BE2C (cell line): ENCODE results near the gene THSD7B.

ENCODE experiments used
- DNase-seq: peaks from one replicate; pipeline ENCODE4 v3.0.0-alpha.2; 2020
- H3K27me3 ChIP-seq: fragments of 250-450 bp; sonication (Bioruptor Pico); 2 replicates; pipeline ENCODE4 v1.5.1; 2020; ENCODE audit warnings: mild to moderate bottlenecking
- H3K36me3 ChIP-seq: fragments of 250-450 bp; sonication (Bioruptor Pico); 2 replicates; pipeline ENCODE4 v1.5.1; 2020; ENCODE audit warnings: mild to moderate bottlenecking
- H3K4me1 ChIP-seq: fragments of 250-450 bp; sonication (Bioruptor Pico); 2 replicates; pipeline ENCODE4 v1.5.1; 2020
- H3K4me3 ChIP-seq: 2 replicates; pipeline ENCODE4 v1.5.1; 2011; ENCODE audit warnings: low read depth, low read length
- H3K9me3 ChIP-seq: fragments of 250-450 bp; sonication (Bioruptor Pico); 2 replicates; pipeline ENCODE4 v1.5.1; 2020
- TF ChIP-seq, protein P1 (sequence below): IDR thresholded peaks from 2 replicates; pipeline ENCODE4 v1.5.1; 2012; ENCODE audit warnings: mild to moderate bottlenecking, low read depth, low read length

THSD7B gene

DNA sequence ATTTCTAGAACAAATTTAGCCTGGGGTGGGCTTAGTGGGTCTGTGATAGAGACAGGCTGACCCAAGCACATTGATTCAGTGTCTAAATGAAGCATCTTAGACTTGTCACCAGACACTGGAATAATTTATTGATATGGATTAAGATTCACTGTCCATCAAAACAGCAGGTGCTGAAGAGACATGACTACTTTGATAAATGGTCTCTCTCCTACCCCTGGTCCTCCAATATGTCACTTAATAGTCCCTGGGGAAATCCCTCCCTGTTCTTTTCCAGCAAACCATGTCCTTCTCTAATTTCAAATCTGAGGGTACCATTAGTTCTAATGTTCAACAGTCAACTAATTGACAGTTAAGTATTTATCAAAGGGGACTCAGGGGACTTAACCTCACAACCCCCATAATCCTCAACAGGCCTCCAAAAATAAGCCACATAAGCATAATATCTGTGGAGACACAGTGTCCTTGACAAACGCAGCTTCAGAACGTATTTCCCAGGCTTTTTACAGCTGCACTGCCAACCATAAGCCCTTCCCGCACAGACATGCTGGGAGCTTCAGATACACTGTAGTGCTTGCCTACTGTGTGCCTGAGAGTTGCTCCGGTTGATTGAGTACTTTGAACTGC is 391.0 kb downstream of the THSD7B start:
- TF ChIP-seq, protein P1, sequence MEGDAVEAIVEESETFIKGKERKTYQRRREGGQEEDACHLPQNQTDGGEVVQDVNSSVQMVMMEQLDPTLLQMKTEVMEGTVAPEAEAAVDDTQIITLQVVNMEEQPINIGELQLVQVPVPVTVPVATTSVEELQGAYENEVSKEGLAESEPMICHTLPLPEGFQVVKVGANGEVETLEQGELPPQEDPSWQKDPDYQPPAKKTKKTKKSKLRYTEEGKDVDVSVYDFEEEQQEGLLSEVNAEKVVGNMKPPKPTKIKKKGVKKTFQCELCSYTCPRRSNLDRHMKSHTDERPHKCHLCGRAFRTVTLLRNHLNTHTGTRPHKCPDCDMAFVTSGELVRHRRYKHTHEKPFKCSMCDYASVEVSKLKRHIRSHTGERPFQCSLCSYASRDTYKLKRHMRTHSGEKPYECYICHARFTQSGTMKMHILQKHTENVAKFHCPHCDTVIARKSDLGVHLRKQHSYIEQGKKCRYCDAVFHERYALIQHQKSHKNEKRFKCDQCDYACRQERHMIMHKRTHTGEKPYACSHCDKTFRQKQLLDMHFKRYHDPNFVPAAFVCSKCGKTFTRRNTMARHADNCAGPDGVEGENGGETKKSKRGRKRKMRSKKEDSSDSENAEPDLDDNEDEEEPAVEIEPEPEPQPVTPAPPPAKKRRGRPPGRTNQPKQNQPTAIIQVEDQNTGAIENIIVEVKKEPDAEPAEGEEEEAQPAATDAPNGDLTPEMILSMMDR: no peak
- Histone ChIP-seq H3K9me3 (no peaks in the 10 kb centered on the region), H3K4me1 (no peaks in the 10 kb centered on the region), H3K4me3 (no peak overlapping the region), H3K36me3 (no peaks in the 10 kb centered on the region), H3K27me3 (no peaks in the 10 kb centered on the region)
- no peak for DNase-seq

DNA sequence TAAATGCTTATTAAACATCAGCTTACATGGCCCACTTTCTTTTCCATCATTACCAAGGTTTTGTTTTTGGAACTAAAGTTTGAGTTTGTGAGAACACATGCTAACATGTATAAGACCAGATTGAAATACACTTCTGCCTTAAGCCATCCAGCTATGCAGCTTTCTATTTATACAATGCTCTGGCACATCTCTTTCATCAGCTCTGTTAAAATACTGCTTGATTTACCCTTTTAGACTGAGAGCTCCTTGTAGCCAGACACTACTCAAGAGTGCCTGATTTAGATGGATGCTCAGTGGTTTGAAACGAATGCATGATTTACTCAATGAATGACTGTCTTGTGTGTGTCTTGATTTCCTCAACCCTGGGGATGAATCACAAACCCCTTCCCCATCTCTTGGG is 392.5 kb downstream of the THSD7B start:
- no peak for DNase-seq
- Histone ChIP-seq H3K27me3 (no peaks in the 10 kb centered on the region), H3K9me3 (no peaks in the 10 kb centered on the region), H3K36me3 (no peaks in the 10 kb centered on the region), H3K4me1 (no peaks in the 10 kb centered on the region), H3K4me3 (no peak overlapping the region)
- TF ChIP-seq, protein P1: no peak

DNA sequence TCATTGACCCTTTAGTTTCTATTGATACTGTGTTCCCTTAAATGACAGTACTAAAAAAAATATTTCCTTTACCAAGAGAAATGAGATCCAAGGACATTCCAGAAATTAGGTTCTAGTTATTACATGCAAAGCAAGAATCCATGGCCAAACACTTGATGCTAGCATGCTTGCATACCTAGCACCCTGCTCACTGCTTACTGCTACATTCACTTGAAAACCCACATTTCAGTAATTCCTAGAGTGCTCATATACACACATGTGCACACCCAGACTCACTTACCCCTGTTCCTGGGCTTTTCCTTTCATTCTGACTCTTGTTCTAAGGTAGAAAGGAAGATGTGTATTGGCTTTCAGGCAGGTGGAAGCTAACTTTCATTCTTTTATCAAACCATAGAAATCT is 395.9 kb downstream of the THSD7B start:
- H3K4me1 ChIP-seq: no peaks in the 10 kb centered on the region
- DNase-seq: no peak
- H3K27me3 ChIP-seq: no peaks in the 10 kb centered on the region
- H3K4me3 ChIP-seq: no peak overlapping the region
- H3K9me3 ChIP-seq: no peaks in the 10 kb centered on the region
- no peaks in the 10 kb centered on the region for H3K36me3 ChIP-seq
- TF ChIP-seq, protein P1: no peak

DNA sequence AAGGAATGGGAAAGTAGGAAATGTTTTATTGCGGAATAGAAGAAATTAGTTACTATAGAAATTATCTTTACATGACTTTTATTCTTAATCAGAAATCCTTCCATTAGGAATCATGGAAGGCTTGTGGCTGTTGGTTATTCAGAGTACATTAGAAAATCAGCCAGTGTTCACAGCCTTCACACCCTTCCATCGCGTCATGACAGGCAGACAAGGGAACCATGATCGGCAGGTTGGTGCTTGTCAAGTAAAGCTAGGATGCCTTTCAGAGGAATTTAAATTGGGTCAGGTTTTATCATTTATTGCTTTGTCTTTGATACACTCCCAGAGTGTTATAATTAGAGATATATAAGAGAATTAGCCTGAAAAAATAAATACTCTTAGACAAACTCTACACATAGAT is 400.6 kb downstream of the THSD7B start:
- TF ChIP-seq, protein P1: no peak
- no peak for DNase-seq
- H3K4me3 ChIP-seq: no peak overlapping the region
- no peaks in the 10 kb centered on the region for H3K4me1 ChIP-seq
- no peaks in the 10 kb centered on the region for H3K27me3 ChIP-seq
- H3K9me3 ChIP-seq: no peaks in the 10 kb centered on the region
- H3K36me3 ChIP-seq: no peaks in the 10 kb centered on the region

- no peak overlapping the region for H3K4me3 ChIP-seq
- H3K9me3 ChIP-seq: no peaks in the 10 kb centered on the region
- H3K36me3 ChIP-seq: no peaks in the 10 kb centered on the region
- H3K4me1 ChIP-seq: no peaks in the 10 kb centered on the region
- DNase-seq: no peak
- H3K27me3 ChIP-seq: no peaks in the 10 kb centered on the region
- TF ChIP-seq, protein P1: no peak
These were observed 402.3 kb downstream of the THSD7B start for GRCh38 chr2:137167651-137168050.

GRCh38 chr2:137168552-137168951 is 403.2 kb downstream of the THSD7B start:
- TF ChIP-seq, protein P1: no peak
- Histone ChIP-seq H3K27me3 (no peaks in the 10 kb centered on the region), H3K4me1 (no peaks in the 10 kb centered on the region), H3K4me3 (no peak overlapping the region), H3K9me3 (no peaks in the 10 kb centered on the region), H3K36me3 (no peaks in the 10 kb centered on the region)
- DNase-seq: no peak
